Parathyroid adenoma (tissue), 2 donors: ENCODE data around the gene MOSMO.

Experiments
- H2AFZ ChIP-seq: fragments of 300-600 bp; sonication (generic); one replicate; pipeline ENCODE4 v1.7.0; 2017; ENCODE audit warnings: antibody characterized with exemption, mild to moderate bottlenecking
- H3K27ac ChIP-seq: fragments of 300-600 bp; sonication (generic); one replicate; pipeline ENCODE4 v1.7.0; 2017
- H3K27me3 ChIP-seq: fragments of 300-600 bp; sonication (generic); one replicate; pipeline ENCODE4 v1.7.0; 2017; ENCODE audit warnings: low read length; ENCODE audit not compliant: control insufficient read depth, insufficient read depth
- H3K36me3 ChIP-seq: fragments of 300-600 bp; sonication (generic); one replicate; pipeline ENCODE4 v1.7.0; 2017; ENCODE audit warnings: low read length; ENCODE audit not compliant: control insufficient read depth, insufficient read depth
- H3K4me1 ChIP-seq: fragments of 300-600 bp; sonication (generic); one replicate; pipeline ENCODE4 v1.7.0; 2017; ENCODE audit warnings: control low read depth
- H3K4me2 ChIP-seq: fragments of 300-600 bp; sonication (generic); one replicate; pipeline ENCODE4 v1.7.0; 2017; ENCODE audit warnings: low read length
- H3K4me3 ChIP-seq: fragments of 300-600 bp; sonication (generic); one replicate; pipeline ENCODE4 v1.7.0; 2017; ENCODE audit warnings: low read depth, low read length
- H3K79me2 ChIP-seq: fragments of 300-600 bp; sonication (generic); one replicate; pipeline ENCODE4 v1.7.0; 2017; ENCODE audit warnings: control low read depth
- H3K9ac ChIP-seq: fragments of 300-600 bp; sonication (generic); one replicate; pipeline ENCODE4 v1.7.0; 2017; ENCODE audit warnings: mild to moderate bottlenecking
- H3K9me3 ChIP-seq: fragments of 300-600 bp; sonication (generic); one replicate; pipeline ENCODE4 v1.7.0; 2017; ENCODE audit warnings: low read length; ENCODE audit not compliant: control insufficient read depth
- CTCF ChIP-seq: fragments of 300-600 bp; sonication (generic); IDR thresholded peaks from one replicate; pipeline ENCODE4 v1.7.0; 2017; ENCODE audit warnings: antibody characterized with exemption, mild to moderate bottlenecking
- donor health status: primary hyperparathyroidism.

MOSMO gene

GRCh38 chr16:22116095-22116700 lies 108.3 kb downstream of the MOSMO start:
- H3K4me3 ChIP-seq: no peak overlapping the region
- H3K79me2 ChIP-seq: no peaks in the 10 kb centered on the region
- TF ChIP-seq CTCF: no peak
- H3K9me3 ChIP-seq: no peaks in the 10 kb centered on the region
- no peak overlapping the region for H2AFZ ChIP-seq
- H3K36me3 ChIP-seq: no peaks in the 10 kb centered on the region
- no peak overlapping the region for H3K27ac ChIP-seq
- H3K27me3 ChIP-seq: no peaks in the 10 kb centered on the region
- H3K4me1 ChIP-seq: no peaks in the 10 kb centered on the region
- H3K9ac ChIP-seq: no peak overlapping the region
- no peak overlapping the region for H3K4me2 ChIP-seq

- Histone ChIP-seq H3K4me1 (no peaks in the 10 kb centered on the region), H3K79me2 (no peaks in the 10 kb centered on the region), H3K36me3 (no peaks in the 10 kb centered on the region), H2AFZ (no peak overlapping the region), H3K27ac (no peak overlapping the region), H3K9me3 (no peaks in the 10 kb centered on the region), H3K4me2 (no peak overlapping the region), H3K9ac (no peak overlapping the region), H3K27me3 (no peaks in the 10 kb centered on the region), H3K4me3 (no peak overlapping the region)
- no peak for TF ChIP-seq CTCF
Measured at GRCh38 chr16:22117609-22118008, 109.7 kb downstream of the MOSMO start.

DNA sequence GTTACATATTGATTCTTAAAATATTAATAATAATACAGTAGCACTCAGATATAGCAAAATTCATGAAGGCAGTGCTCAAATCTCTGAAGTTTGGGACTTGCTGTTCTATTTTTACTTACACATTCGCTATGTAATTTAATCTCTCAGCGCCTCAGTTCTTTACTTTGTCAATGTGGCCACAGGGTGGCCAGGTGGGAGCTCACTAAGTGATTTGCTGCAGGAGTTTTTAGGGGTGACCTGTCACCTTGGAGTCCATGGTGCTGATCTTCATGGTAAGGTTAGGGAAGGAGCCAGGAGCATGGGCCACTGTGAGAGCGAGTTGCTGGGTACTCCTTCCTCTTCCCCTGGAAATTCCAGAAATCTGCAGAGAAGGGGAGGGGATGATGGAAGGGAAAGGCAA lies 112.5 kb downstream of the MOSMO start:
- Histone ChIP-seq H2AFZ (no peak overlapping the region), H3K27me3 (no peaks in the 10 kb centered on the region), H3K4me1 (no peaks in the 10 kb centered on the region), H3K4me2 (no peak overlapping the region), H3K9ac (no peak overlapping the region), H3K27ac (no peak overlapping the region), H3K9me3 (no peaks in the 10 kb centered on the region), H3K79me2 (no peaks in the 10 kb centered on the region), H3K4me3 (no peak overlapping the region), H3K36me3 (no peaks in the 10 kb centered on the region)
- no peak for TF ChIP-seq CTCF

GRCh38 chr16:22122239-22122638 lies 114.3 kb downstream of the MOSMO start:
- no peaks in the 10 kb centered on the region for H3K9me3 ChIP-seq
- H3K27me3 ChIP-seq: no peaks in the 10 kb centered on the region
- H3K36me3 ChIP-seq: no peaks in the 10 kb centered on the region
- H3K9ac ChIP-seq: no peak overlapping the region
- no peak overlapping the region for H3K27ac ChIP-seq
- no peak overlapping the region for H3K4me2 ChIP-seq
- no peaks in the 10 kb centered on the region for H3K4me1 ChIP-seq
- no peak for TF ChIP-seq CTCF
- H3K79me2 ChIP-seq: no peaks in the 10 kb centered on the region
- H2AFZ ChIP-seq: no peak overlapping the region
- H3K4me3 ChIP-seq: no peak overlapping the region

GRCh38 chr16:22123146-22123545 lies 115.2 kb downstream of the MOSMO start:
- Histone ChIP-seq H3K4me3 (no peak overlapping the region), H3K9ac (no peak overlapping the region), H3K4me2 (no peak overlapping the region), H3K36me3 (no peaks in the 10 kb centered on the region), H3K4me1 (no peaks in the 10 kb centered on the region), H3K27me3 (no peaks in the 10 kb centered on the region), H3K79me2 (no peaks in the 10 kb centered on the region), H3K9me3 (no peaks in the 10 kb centered on the region), H2AFZ (no peak overlapping the region), H3K27ac (no peak overlapping the region)
- no peak for TF ChIP-seq CTCF
